GM19438 (cell line): ENCODE measurements around the gene TMEM232.
A peak's percentile ranks its signal among the peaks of the same experiment; 100 is the strongest.
"Not testable (repeated sequence)": the region's sequence is repeated elsewhere in the genome, so short reads cannot be mapped to it uniquely, and the experiment has no call there.

Source experiments
- ATAC-seq: cut with Tn5 transposase; IDR thresholded peaks from one replicate; pipeline ENCODE4 v1.9.1; 2021; ENCODE audit warnings: low read depth; ENCODE audit not compliant: unreplicated experiment

Gene TMEM232

GRCh38 chr5:110726249-110727024 lies at the start of gene TMEM232:
TSS of gene TMEM232 (minus strand) at chr5:110726671. CDS start at chr5:110667352, 59,319 bp downstream.
- peak; percentile 100 for ATAC-seq

- no peak for ATAC-seq
Observed at GRCh38 chr5:110770286-110770685, 43.8 kb upstream of the TMEM232 start.

- no peak for ATAC-seq
Observed at GRCh38 chr5:110769000-110769681, 42.7 kb upstream of the TMEM232 start.

- no peak for ATAC-seq
Observed at GRCh38 chr5:110768138-110768860, 41.8 kb upstream of the TMEM232 start.

- no peak for ATAC-seq
Observed at GRCh38 chr5:110760158-110760557, 33.7 kb upstream of the TMEM232 start.

GRCh38 chr5:110757118-110757729 lies 30.8 kb upstream of the TMEM232 start:
- ATAC-seq: no peak

- ATAC-seq: no peak
Observed at GRCh38 chr5:110754181-110754580, 27.7 kb upstream of the TMEM232 start.

GRCh38 chr5:110753600-110753999 lies 27.1 kb upstream of the TMEM232 start:
- no peak for ATAC-seq

GRCh38 chr5:110752953-110753352 lies 26.5 kb upstream of the TMEM232 start:
- peak; percentile 13 for ATAC-seq

- peak; percentile 98 for ATAC-seq
Observed at GRCh38 chr5:110751902-110752762, 25.7 kb upstream of the TMEM232 start.

GRCh38 chr5:110738812-110739651 lies 12.6 kb upstream of the TMEM232 start, which contains the start of gene SLC25A46:
TSS of gene SLC25A46 (plus strand) at chr5:110739007. CDS start at chr5:110739120, 113 bp downstream.
- peak; percentile 98 for ATAC-seq

GRCh38 chr5:110738503-110738811 lies 12.0 kb upstream of the TMEM232 start:
- peak; percentile 51 for ATAC-seq

GRCh38 chr5:110736753-110737152 lies 10.3 kb upstream of the TMEM232 start:
- no peak for ATAC-seq

- no peak for ATAC-seq
Observed at GRCh38 chr5:110735556-110735955, 9.1 kb upstream of the TMEM232 start.

- no peak for ATAC-seq
Observed at GRCh38 chr5:110734101-110734500, 7.6 kb upstream of the TMEM232 start.

GRCh38 chr5:110731499-110731898 lies 5.0 kb upstream of the TMEM232 start:
- not testable (repeated sequence) for ATAC-seq

GRCh38 chr5:110727025-110727314 lies 499 bp upstream of the TMEM232 start:
- ATAC-seq: peak; percentile 47

GRCh38 chr5:110718311-110718710 lies 8.2 kb downstream of the TMEM232 start:
- ATAC-seq: no peak
